Left ventricle myocardium inferior (tissue), 1 donor: ENCODE results near the gene CSRP1. TPM values are rescaled to one million over a fixed set of nuclear protein-coding genes. Genes with fewer than 3 reads are reported as not detected.

Experiments
- DNase-seq: peaks from one replicate; pipeline ENCODE4 v3.0.0-alpha.2; 2020
- H3K27ac ChIP-seq: fragments of 200-600 bp; replicated peaks from 2 replicates; pipeline ENCODE4 v1.8.0; 2021
- H3K27me3 ChIP-seq: fragments of 200-600 bp; 2 replicates; pipeline ENCODE4 v1.8.0; 2021; ENCODE audit warnings: low read depth
- H3K36me3 ChIP-seq: fragments of 200-600 bp; 2 replicates; pipeline ENCODE4 v1.8.0; 2021
- H3K4me1 ChIP-seq: fragments of 200-600 bp; 2 replicates; pipeline ENCODE4 v1.8.0; 2021
- H3K4me3 ChIP-seq: fragments of 200-600 bp; 2 replicates; pipeline ENCODE4 v1.8.0; 2021; ENCODE audit warnings: mild to moderate bottlenecking, moderate library complexity
- H3K9me3 ChIP-seq: fragments of 200-600 bp; replicated peaks from 2 replicates; pipeline ENCODE4 v1.8.0; 2021
- CTCF ChIP-seq: fragments of 200-600 bp; IDR thresholded peaks from 2 replicates; pipeline ENCODE4 v1.8.0; 2021; ENCODE audit warnings: antibody characterized with exemption, mild to moderate bottlenecking, borderline replicate concordance
- intact Hi-C: fragments of 100-400 bp; cut with micrococcal nuclease; formaldehyde crosslinking; loops from one replicate; pipeline ENCODE4 v1.11.0; 2022
- total RNA-seq: library from RNA; stranded (reverse); fragmentation: NEBNext Ultra II Directional; extraction: Animal tissue kit (Norgen Biotek cat#: 25700); gene quantifications from one replicate; pipeline ENCODE4 v1.2.1, GENCODE V29; 2021
- donor health status: DM: no; HTN: yes; CAD: no; lungs with severe emphysema.

Gene CSRP1
- total RNA-seq, 1 donor from 2014 or later = 41.0 TPM

GRCh38 chr1:201516511-201517127 lies 9.7 kb upstream of the CSRP1 start:
- H3K4me3 ChIP-seq = no peak overlapping the region
- no peak for DNase-seq
- intact Hi-C loops = no loop called here
- no peak for TF ChIP-seq CTCF
- H3K4me1 ChIP-seq = peaks cover 20% of the 10 kb centered on the region
- no peaks in the 10 kb centered on the region for H3K36me3 ChIP-seq
- H3K9me3 ChIP-seq = no peaks in the 10 kb centered on the region
- no peaks in the 10 kb centered on the region for H3K27me3 ChIP-seq
- no peak overlapping the region for H3K27ac ChIP-seq

DNA sequence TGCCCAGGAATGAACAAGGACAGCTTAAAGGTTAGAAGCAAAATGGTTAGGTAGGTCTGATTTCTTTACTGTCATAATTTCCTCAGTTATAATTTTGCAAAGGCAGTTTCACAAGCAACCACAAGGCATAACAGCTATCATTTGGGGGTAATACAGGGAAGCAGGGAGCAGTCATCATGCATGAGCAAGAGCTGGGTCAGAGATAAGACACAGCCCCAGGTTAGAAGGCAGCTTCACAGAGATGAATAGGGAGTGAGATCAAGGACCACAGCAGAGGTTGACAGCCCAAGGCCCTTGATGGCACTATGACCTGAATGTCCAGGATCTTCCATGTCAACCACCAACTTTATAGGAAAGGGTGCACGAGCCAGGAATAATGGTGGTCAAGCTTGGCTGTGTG lies 9.0 kb upstream of the CSRP1 start:
- no peak overlapping the region for H3K27ac ChIP-seq
- no peaks in the 10 kb centered on the region for H3K36me3 ChIP-seq
- no peaks in the 10 kb centered on the region for H3K9me3 ChIP-seq
- intact Hi-C loops = no loop called here
- H3K4me1 ChIP-seq = peaks cover 27% of the 10 kb centered on the region
- no peaks in the 10 kb centered on the region for H3K27me3 ChIP-seq
- no peak overlapping the region for H3K4me3 ChIP-seq
- no peak for TF ChIP-seq CTCF
- no peak for DNase-seq

- intact Hi-C loops = no loop called here
These were observed 8.3 kb upstream of the CSRP1 start for GRCh38 chr1:201515062-201515750.

DNA sequence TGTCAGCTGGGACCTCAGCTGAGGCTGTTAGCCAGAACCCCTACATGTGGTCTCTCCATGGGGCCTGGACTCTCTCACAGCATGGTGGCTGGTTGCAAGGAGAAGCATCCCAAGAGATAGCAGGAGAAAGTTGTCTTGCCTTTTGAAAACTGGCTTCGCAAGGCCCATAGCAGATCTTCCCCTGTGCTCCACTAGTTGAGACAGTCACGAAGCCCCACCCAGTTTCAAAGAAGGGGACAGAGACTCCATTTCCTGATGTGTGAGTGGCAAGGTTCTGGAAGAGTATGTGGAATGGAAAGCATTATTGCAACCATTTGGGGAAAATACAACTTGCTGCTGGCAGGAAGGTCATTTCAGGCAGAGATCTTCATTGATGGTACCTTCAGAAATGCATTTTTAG lies 7.5 kb upstream of the CSRP1 start:
- Histone ChIP-seq H3K36me3 (no peaks in the 10 kb centered on the region), H3K4me3 (no peak overlapping the region), H3K9me3 (no peaks in the 10 kb centered on the region), H3K27me3 (no peaks in the 10 kb centered on the region), H3K27ac (no peak overlapping the region), H3K4me1 (peaks cover 27% of the 10 kb centered on the region)
- TF ChIP-seq CTCF = no peak
- intact Hi-C loops = no loop called here
- DNase-seq = no peak

More at GRCh38 chr1:201515062-201515750, 8.3 kb upstream of the CSRP1 start:
- no peak overlapping the region for H3K27ac ChIP-seq
- H3K4me3 ChIP-seq = no peak overlapping the region
- no peaks in the 10 kb centered on the region for H3K9me3 ChIP-seq
- no peak for DNase-seq
- no peaks in the 10 kb centered on the region for H3K36me3 ChIP-seq
- peaks cover 27% of the 10 kb centered on the region for H3K4me1 ChIP-seq
- no peak for TF ChIP-seq CTCF
- no peaks in the 10 kb centered on the region for H3K27me3 ChIP-seq

GRCh38 chr1:201513498-201514243 lies 6.7 kb upstream of the CSRP1 start:
- H3K36me3 ChIP-seq = no peaks in the 10 kb centered on the region
- H3K27ac ChIP-seq = peak overlapping the region; percentile 89
- TF ChIP-seq CTCF = no peak
- H3K4me1 ChIP-seq = peaks cover 27% of the 10 kb centered on the region
- DNase-seq = no peak
- no peak overlapping the region for H3K4me3 ChIP-seq
- no peaks in the 10 kb centered on the region for H3K27me3 ChIP-seq
- no peaks in the 10 kb centered on the region for H3K9me3 ChIP-seq
- intact Hi-C loops = loop anchor here (2.0 kb wide), 1 partner anchor 31 kb away; no protein-coding TSS in a partner anchor
